GM12864 (cell line): Measurements from ENCODE around the gene NXPE1.

ENCODE experiments used
- DNase-seq: peaks from one replicate; pipeline ENCODE4 v3.0.0-alpha.2; 2011; ENCODE audit warnings: low read depth
- H3K4me3 ChIP-seq: 2 replicates; pipeline ENCODE4 v1.5.1; 2011; ENCODE audit warnings: mild to moderate bottlenecking, low read depth, low read length, control low read depth
- CTCF ChIP-seq: IDR thresholded peaks from 2 replicates; pipeline ENCODE4 v1.5.1; 2011; ENCODE audit warnings: low read depth, mild to moderate bottlenecking, moderate library complexity, low read length, control low read depth, inconsistent platforms; ENCODE audit errors: missing control alignments

The NXPE1 gene

GRCh38 chr11:114586797-114587196, 27.1 kb upstream of the NXPE1 start:
- no peak for DNase-seq
- TF ChIP-seq CTCF = no peak
- H3K4me3 ChIP-seq = no peak overlapping the region

GRCh38 chr11:114571712-114572111, 12.0 kb upstream of the NXPE1 start:
- peak; percentile 24 for TF ChIP-seq CTCF
- H3K4me3 ChIP-seq = no peak overlapping the region
- DNase-seq = no peak

- DNase-seq = no peak
- TF ChIP-seq CTCF = no peak
These were observed 10.1 kb upstream of the NXPE1 start for GRCh38 chr11:114569801-114570200.

GRCh38 chr11:114566276-114566675, 6.6 kb upstream of the NXPE1 start:
- no peak for DNase-seq
- H3K4me3 ChIP-seq = no peak overlapping the region
- no peak for TF ChIP-seq CTCF

More at GRCh38 chr11:114569801-114570200, 10.1 kb upstream of the NXPE1 start:
- H3K4me3 ChIP-seq = no peak overlapping the region

- H3K4me3 ChIP-seq = no peak overlapping the region
- no peak for DNase-seq
- TF ChIP-seq CTCF = no peak
These were observed 5.2 kb upstream of the NXPE1 start for GRCh38 chr11:114564831-114565230.

GRCh38 chr11:114563077-114563476, 3.4 kb upstream of the NXPE1 start:
- no peak for DNase-seq
- no peak for TF ChIP-seq CTCF
- H3K4me3 ChIP-seq = no peak overlapping the region

- H3K4me3 ChIP-seq = no peak overlapping the region
- no peak for DNase-seq
- no peak for TF ChIP-seq CTCF
These were observed 2.7 kb upstream of the NXPE1 start for GRCh38 chr11:114562166-114562916.
